ENCODE data around the gene ADAMTSL5.

DNA sequence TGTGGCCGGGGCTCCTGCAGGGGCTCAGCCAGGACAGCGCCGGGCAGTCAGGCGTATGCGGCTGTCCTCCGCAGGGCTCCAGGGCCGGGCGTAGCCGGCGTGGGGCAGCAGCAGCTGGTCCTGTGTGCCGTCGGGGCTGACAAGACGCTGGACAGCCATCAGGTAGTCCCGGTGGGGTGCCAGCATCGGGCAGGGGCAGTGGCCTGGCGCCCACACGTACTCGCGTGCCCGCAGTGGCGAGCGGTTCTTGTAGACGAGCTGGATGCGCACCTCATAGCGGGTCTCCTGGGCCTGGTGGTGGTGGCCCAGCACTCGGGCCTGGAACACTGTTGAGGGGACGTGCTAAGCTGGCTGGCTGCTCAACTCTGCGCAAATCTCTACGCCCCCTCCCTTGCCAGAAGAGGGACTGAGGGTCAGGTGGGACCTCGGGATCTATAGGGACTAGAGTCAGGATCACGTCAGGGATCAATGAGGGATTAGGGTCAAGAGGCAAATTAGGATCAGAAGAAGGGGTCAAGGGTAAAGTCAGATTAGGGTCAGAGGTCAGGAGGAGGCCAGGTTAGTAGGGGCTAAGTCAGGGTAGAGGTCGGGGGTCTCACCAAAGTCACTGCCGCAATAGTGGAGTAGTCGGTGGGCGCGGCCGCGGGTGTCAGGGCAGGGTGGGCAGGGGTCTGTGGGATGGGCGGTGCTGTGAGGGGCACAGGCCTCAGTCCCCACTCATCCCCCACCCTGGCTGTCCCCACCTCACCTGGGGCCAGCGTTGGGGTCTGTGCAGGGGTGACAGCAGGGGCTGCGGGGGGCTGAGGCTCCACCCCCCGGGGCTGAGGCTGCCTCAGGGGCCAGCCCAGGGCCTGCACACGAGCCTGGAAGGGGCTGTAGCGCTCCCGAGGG lies 6.6 kb downstream of the ADAMTSL5 start:
- no peak for TF ChIP-seq CTCF (IDR thresholded peaks at IDR 0.05)
- TF ChIP-seq EP300 (IDR thresholded peaks at IDR 0.05): no peak
